Activated gamma-delta T cell treated with anti-CD3 and anti-CD28 coated beads, Interleukin-2, amount 50 U/mL, for 16 hours (primary cell): ENCODE data around the gene GTPBP6.
"Not testable (repeated sequence)": the region's sequence is repeated elsewhere in the genome, so short reads cannot be mapped to it uniquely, and the experiment has no call there.

Experiments
- DNase-seq: peaks from one replicate; pipeline ENCODE4 v3.0.0-alpha.2; 2020; ENCODE audit warnings: low read depth

GTPBP6 gene

GRCh38 chrX:335758-336155 lies 17.2 kb upstream of the GTPBP6 start:
- DNase-seq, result no peak

GRCh38 chrX:334971-335757 lies 16.6 kb upstream of the GTPBP6 start:
- DNase-seq, result no peak

GRCh38 chrX:334331-334891 lies 15.8 kb upstream of the GTPBP6 start:
- no peak for DNase-seq

GRCh38 chrX:333611-334311 lies 15.2 kb upstream of the GTPBP6 start:
- no peak for DNase-seq

- no peak for DNase-seq
Observed at GRCh38 chrX:332916-333610, 14.5 kb upstream of the GTPBP6 start.

- no peak for DNase-seq
Observed at GRCh38 chrX:332496-332860, 13.9 kb upstream of the GTPBP6 start.

GRCh38 chrX:331825-332495 lies 13.4 kb upstream of the GTPBP6 start:
- no peak for DNase-seq

GRCh38 chrX:331151-331824 lies 12.7 kb upstream of the GTPBP6 start:
- no peak for DNase-seq

- no peak for DNase-seq
Observed at GRCh38 chrX:330726-331150, 12.1 kb upstream of the GTPBP6 start.

GRCh38 chrX:330141-330725 lies 11.6 kb upstream of the GTPBP6 start:
- not testable (repeated sequence) for DNase-seq

GRCh38 chrX:329291-329910 lies 10.8 kb upstream of the GTPBP6 start:
- DNase-seq, result no peak

GRCh38 chrX:327660-328126 lies 9.1 kb upstream of the GTPBP6 start:
- no peak for DNase-seq

- DNase-seq, result not testable (repeated sequence)
Observed at GRCh38 chrX:324664-325063, 6.1 kb upstream of the GTPBP6 start.

GRCh38 chrX:323721-324628 lies 5.4 kb upstream of the GTPBP6 start:
- no peak for DNase-seq

GRCh38 chrX:320126-320783 lies 1.7 kb upstream of the GTPBP6 start:
- no peak for DNase-seq

- DNase-seq, result no peak
Observed at GRCh38 chrX:319579-320125, 1.1 kb upstream of the GTPBP6 start.

GRCh38 chrX:318068-318738 lies 393 bp downstream of the GTPBP6 start:
- peak; percentile 96 for DNase-seq
